GM21381 (cell line): ENCODE results near the gene P2RY1.
"Not testable (repeated sequence)": the region's sequence is repeated elsewhere in the genome, so short reads cannot be mapped to it uniquely, and the experiment has no call there.

Experiments used
- ATAC-seq: cut with Tn5 transposase; IDR thresholded peaks from one replicate; pipeline ENCODE4 v1.9.1; 2021; ENCODE audit warnings: mild to moderate bottlenecking, moderate library complexity; ENCODE audit not compliant: unreplicated experiment

The P2RY1 gene

DNA sequence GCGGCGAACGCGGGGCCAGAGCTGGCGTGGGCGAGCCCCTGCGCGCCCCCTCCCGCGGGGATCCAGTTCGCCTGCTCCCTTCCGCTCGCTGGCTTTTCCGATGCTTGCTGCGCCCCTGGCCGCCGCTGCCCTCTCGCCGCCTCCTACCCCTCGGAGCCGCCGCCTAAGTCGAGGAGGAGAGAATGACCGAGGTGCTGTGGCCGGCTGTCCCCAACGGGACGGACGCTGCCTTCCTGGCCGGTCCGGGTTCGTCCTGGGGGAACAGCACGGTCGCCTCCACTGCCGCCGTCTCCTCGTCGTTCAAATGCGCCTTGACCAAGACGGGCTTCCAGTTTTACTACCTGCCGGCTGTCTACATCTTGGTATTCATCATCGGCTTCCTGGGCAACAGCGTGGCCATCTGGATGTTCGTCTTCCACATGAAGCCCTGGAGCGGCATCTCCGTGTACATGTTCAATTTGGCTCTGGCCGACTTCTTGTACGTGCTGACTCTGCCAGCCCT is 721 bp downstream of the P2RY1 start:
- no peak for ATAC-seq

DNA sequence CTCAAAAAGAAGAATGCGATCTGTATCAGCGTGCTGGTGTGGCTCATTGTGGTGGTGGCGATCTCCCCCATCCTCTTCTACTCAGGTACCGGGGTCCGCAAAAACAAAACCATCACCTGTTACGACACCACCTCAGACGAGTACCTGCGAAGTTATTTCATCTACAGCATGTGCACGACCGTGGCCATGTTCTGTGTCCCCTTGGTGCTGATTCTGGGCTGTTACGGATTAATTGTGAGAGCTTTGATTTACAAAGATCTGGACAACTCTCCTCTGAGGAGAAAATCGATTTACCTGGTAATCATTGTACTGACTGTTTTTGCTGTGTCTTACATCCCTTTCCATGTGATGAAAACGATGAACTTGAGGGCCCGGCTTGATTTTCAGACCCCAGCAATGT is 1.3 kb downstream of the P2RY1 start:
- ATAC-seq, result no peak

GRCh38 chr3:152839511-152839910 is 4.6 kb downstream of the P2RY1 start:
- ATAC-seq, result no peak

- no peak for ATAC-seq
Observed at GRCh38 chr3:152841131-152841530, 6.2 kb downstream of the P2RY1 start.

DNA sequence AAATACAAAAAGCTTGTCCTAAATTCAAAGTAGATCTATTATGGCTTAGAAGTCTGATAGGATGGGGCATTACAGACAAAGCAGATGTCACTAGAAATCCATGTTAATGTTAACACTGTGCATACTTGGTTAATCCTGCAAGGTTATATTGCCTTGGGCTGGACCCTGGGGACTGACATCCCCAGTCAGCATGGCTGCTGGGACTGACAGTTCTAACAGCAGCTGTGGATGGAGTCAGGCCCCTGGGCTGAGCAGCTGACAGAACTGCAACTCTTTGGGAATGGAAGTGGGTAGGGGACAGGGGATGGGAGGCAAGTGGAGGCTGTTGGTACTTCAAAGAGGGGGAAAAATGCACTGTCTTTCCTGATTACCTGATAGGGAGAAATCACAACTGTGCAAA is 7.5 kb downstream of the P2RY1 start:
- ATAC-seq, result no peak

- no peak for ATAC-seq
Observed at GRCh38 chr3:152843955-152844354, 9.0 kb downstream of the P2RY1 start.

- ATAC-seq, result not testable (repeated sequence)
Observed at GRCh38 chr3:152846572-152847202, 11.8 kb downstream of the P2RY1 start.

- not testable (repeated sequence) for ATAC-seq
Observed at GRCh38 chr3:152847599-152847998, 12.7 kb downstream of the P2RY1 start.

GRCh38 chr3:152849996-152850578 is 15.2 kb downstream of the P2RY1 start:
- ATAC-seq, result no peak

GRCh38 chr3:152853196-152853595 is 18.3 kb downstream of the P2RY1 start:
- no peak for ATAC-seq

DNA sequence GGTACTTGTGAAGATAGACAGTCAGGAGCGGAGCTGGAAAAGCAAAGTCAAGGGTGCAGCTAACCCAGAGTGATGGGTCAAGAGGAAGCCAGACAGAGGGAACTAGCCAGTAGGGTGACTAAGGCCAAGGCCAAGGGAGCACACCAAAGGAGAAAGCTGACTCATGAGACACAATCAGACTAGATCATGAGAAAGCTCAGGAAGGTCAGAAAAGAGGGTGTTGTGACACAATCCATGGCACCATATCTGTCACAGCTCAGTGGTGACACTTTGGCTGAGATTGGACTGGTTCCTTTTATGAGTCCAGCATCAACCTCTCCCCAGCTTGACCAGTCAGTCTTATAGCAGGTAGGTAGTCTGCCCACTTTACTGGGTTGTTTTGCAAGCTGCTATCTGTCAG is 22.2 kb downstream of the P2RY1 start:
- no peak for ATAC-seq

DNA sequence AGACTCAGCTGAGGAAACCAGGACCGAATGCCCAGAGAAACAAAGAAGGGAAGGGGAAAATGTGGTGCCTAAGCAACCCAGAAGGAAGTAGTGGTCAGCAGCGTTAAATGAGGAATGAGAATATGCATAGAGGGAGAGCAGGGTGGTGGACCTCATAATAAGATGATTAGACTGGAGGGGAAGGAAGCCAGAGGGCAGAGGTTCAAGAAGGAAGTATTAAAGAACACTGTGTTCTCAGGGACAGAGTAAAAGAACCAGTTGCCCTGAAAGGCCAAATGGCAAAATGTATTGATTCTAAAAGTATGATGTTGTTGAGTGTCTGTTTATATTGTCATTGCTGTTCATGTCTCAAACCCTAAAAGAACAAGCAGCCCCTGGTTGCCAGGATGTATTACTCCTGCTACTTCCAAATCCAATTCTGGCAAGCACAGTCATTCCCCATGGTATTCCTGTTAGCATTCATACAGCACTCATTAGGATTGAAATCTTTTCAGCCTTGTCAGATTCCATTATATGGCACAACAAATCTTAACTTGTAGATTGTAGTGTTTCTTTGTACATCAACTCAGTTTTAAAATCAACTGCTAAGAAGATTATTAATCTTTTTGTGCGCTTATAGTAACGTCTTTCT is 23.4 kb downstream of the P2RY1 start:
- no peak for ATAC-seq

DNA sequence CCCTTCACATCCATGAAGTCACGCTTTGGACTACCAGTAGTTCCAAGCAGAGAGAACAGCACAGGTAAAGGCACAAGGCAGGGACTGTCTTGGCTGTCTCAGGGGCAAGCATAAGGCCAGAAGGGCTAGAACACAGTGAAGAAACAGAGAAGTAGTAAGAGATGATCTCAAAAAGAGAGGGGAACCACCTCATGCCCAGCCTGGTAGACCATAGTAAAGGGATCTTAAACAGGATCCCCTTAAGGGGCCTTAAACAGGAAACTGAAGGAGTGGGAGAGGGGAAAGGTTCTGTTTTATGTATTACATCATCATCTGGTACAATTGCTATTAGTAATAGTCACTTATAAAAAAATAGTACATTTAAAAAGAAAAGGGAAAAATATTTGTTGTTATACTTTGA is 25.8 kb downstream of the P2RY1 start:
- ATAC-seq, result no peak

DNA sequence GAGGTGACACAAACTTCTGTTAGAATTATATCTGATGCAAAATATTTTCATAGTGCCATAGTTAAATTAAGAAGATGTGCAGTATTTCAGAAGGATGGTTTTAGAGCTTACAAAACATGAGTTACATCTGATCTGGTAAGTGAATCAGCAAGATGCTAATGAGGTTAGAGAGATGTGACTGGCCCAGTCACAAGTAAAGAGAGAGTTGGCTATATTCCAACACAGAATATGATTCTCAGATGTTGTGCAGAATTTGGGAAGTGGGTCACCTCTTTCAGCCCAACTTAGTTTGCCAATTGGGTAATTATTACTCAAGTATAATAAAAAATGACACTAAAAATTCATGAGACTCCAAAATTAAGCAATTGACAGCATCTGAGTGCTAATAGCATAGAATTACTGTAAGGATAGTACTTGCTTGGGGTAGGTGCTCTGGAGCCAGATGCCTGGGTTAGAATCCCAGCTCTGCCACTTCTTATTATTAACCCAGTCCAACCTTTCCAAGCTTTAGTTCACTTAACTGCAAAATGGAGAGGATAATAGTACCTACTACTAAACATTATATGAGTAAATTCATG is 30.8 kb downstream of the P2RY1 start:
- ATAC-seq, result no peak

- no peak for ATAC-seq
Observed at GRCh38 chr3:152870027-152870426, 35.1 kb downstream of the P2RY1 start.

DNA sequence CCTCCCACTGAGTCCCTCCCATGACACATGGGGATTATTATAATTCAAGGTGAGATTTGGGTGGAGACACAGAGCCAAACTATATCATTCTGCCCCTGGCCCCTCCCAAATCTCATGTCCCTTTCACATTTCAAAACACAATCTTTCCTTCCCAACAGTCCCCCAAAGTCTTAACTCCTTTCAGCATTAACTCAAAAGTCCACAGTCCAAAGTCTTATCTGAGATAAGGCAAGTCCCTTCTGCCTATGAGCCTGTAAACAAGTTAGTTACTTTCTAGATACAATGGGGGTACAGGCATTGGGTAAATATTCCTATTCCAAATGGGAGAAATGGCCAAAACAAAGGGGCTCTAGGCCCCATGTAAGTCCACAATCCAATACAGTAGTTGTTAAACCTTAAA is 38.4 kb downstream of the P2RY1 start:
- not testable (repeated sequence) for ATAC-seq

- ATAC-seq, result no peak
Observed at GRCh38 chr3:152874896-152875749, 40.2 kb downstream of the P2RY1 start.

- no peak for ATAC-seq
Observed at GRCh38 chr3:152879130-152879789, 44.3 kb downstream of the P2RY1 start.

GRCh38 chr3:152879790-152880174 is 44.9 kb downstream of the P2RY1 start:
- ATAC-seq, result no peak

GRCh38 chr3:152885076-152885475 is 50.1 kb downstream of the P2RY1 start:
- no peak for ATAC-seq
